Peyer's patch (tissue), 4 donors: ENCODE measurements around the gene KIF25.

ENCODE experiments used
- POLR2A ChIP-seq, 2 donors: fragments of 450-650 bp; IDR thresholded peaks; one replicate each; pipeline ENCODE4 v1.5.1; 2017; ENCODE audit warnings: antibody characterized with exemption in 2 of 2, mild to moderate bottlenecking in 2 of 2, moderate library complexity in 2 of 2
- TF ChIP-seq, protein P1 (sequence below), 6 experiments: fragments of 450-650 bp in 4 of 6; fragments of 200-600 bp in 2 of 6; sonication (generic) in 1 of 6; IDR thresholded peaks; one replicate each; pipeline ENCODE4 v1.5.1; 2017 to 2019; ENCODE audit warnings: antibody characterized with exemption in 6 of 6, mild to moderate bottlenecking in 3 of 6, moderate library complexity in 1 of 6

DNA sequence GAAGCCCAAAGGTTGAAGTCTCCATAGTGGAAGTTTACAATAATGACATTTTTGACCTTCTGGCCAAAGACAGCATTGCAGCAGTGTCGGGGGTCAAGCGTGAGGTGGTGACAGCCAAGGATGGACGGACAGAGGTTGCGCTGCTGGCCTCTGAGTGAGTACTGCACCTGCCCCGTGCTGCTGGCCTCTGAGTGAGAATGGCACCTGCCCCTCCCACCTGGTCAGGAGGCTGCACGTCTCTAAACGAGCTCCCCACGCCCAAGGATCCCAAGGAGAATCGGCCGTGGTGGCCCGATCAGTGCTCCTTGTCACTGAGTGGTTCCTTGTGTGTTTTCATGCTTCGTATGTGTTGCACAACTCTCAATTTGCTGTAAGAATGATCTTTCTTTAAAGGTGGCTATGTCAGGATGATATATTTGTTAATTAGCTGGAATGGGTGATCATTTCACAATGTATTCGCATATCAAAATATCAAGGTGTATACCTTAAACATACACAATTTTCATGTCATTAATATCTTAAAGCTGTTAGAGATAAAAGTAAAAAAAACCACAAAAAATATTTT is 41.2 kb downstream of the KIF25 start:
- TF ChIP-seq POLR2A (IDR thresholded peaks at IDR 0.05), result no peak
- TF ChIP-seq, protein P1, sequence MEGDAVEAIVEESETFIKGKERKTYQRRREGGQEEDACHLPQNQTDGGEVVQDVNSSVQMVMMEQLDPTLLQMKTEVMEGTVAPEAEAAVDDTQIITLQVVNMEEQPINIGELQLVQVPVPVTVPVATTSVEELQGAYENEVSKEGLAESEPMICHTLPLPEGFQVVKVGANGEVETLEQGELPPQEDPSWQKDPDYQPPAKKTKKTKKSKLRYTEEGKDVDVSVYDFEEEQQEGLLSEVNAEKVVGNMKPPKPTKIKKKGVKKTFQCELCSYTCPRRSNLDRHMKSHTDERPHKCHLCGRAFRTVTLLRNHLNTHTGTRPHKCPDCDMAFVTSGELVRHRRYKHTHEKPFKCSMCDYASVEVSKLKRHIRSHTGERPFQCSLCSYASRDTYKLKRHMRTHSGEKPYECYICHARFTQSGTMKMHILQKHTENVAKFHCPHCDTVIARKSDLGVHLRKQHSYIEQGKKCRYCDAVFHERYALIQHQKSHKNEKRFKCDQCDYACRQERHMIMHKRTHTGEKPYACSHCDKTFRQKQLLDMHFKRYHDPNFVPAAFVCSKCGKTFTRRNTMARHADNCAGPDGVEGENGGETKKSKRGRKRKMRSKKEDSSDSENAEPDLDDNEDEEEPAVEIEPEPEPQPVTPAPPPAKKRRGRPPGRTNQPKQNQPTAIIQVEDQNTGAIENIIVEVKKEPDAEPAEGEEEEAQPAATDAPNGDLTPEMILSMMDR (IDR thresholded peaks at IDR 0.05), result no peak
